IPS DF 19.7 (cell line): ENCODE results near the gene ZMYND11.
"Not testable (repeated sequence)": the region's sequence is repeated elsewhere in the genome, so short reads cannot be mapped to it uniquely, and the experiment has no call there.

Experiments
- DNase-seq: peaks from one replicate; pipeline ENCODE4 v3.0.0-alpha.2; 2013; ENCODE audit warnings: low read depth, low spot score

Gene ZMYND11

GRCh38 chr10:132946-133898, 2.0 kb upstream of the ZMYND11 start:
- no peak for DNase-seq

- DNase-seq, result no peak
These were observed 766 bp upstream of the ZMYND11 start for GRCh38 chr10:134247-135131.

DNA sequence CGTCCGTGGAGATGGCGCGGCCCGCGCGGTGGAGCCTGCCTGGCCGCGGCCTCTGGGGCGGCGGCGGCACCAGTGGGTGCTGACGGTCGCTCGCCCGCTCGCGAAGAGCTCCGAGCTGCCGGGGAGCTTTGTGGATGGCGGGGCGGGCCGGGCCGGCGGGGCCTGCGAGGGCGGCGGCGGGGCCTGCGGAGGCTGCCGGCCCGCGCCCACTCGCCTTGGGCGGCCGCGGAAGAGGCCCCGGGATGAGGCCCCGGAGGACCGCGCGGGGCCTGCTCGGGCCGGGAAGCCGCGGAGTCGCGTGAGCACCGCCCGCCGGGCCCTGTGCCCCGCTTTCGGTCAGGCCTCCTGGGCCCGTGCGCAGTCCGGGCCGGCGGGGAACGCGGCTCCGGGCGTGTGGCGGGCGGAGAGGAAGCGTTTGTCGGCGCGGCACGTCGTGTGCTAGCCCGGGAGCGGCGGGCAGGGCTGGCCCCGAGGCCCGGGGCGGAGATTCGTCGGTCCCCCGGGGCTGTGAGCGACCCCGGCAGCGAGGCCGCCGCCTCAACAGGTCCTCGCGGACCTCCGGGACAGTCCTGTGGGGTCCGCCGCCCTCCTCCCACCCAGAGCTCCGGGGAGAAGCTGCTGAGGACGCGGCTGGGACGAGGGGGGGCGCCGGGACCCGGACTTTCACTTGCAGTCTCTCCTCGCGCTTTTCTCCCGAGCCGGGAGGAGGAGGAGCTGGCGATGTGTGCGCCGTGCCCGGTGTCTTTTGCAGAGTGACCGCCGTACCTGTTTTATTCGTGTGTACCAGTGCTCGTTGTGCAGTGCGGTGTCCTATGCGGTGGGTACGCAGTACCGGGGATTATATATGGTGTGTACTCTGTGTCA, 578 bp downstream of the ZMYND11 start:
- no peak for DNase-seq

- DNase-seq, result no peak
These were observed 1.2 kb downstream of the ZMYND11 start for GRCh38 chr10:136465-136762.

GRCh38 chr10:137031-137430, 1.8 kb downstream of the ZMYND11 start:
- no peak for DNase-seq

- no peak for DNase-seq
These were observed 2.4 kb downstream of the ZMYND11 start for GRCh38 chr10:137606-138005.

- no peak for DNase-seq
These were observed 7.1 kb downstream of the ZMYND11 start for GRCh38 chr10:142371-142770.

GRCh38 chr10:152915-153314, 17.7 kb downstream of the ZMYND11 start:
- DNase-seq, result no peak

- no peak for DNase-seq
These were observed 19.1 kb downstream of the ZMYND11 start for GRCh38 chr10:154348-154747.

GRCh38 chr10:167383-167782, 32.1 kb downstream of the ZMYND11 start:
- DNase-seq, result no peak

GRCh38 chr10:173741-174140, 38.5 kb downstream of the ZMYND11 start:
- no peak for DNase-seq

DNA sequence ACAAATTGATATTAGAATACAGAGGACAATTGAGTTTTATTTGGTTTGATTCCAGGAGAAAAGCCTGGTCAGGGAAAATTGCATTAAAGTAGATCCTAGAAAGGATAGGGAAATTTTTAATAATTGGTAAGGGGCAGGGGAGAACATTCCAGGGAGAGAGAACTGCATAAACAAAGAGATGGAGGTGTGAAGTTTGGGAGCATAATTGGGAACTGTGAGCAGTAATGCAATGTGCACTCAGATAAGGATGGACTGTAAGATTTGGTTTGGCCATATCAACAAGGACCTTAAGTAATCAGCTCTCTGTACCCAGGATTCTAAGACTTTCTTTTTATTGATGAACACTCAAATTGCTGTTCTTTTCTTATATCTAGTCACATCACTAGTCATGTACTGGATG, 41.4 kb downstream of the ZMYND11 start:
- no peak for DNase-seq

GRCh38 chr10:178208-178607, 43.0 kb downstream of the ZMYND11 start:
- DNase-seq, result no peak

- no peak for DNase-seq
These were observed 43.5 kb downstream of the ZMYND11 start for GRCh38 chr10:178723-179122.

- DNase-seq, result no peak
These were observed 47.4 kb downstream of the ZMYND11 start for GRCh38 chr10:182441-183201.

DNA sequence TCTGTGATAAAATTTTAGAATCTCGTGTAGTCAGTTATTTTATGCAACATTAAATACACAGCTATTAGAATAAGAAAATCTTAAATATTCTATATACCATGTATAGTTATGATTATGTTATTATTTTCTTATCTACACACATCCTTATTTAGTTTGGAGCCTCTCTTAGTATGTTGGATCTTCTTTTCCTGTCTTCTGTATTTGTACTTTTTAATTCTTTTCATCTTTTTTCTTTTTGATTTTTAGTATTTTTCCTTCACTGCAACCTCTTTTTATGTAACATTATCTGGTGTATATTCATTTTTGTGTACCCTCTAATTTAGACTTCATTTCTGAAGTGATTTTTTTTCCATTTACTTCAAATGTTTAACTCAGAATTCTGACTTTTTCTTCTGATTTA, 48.9 kb downstream of the ZMYND11 start:
- no peak for DNase-seq

- no peak for DNase-seq
These were observed 49.7 kb downstream of the ZMYND11 start for GRCh38 chr10:184911-185310.

- not testable (repeated sequence) for DNase-seq
These were observed 50.3 kb downstream of the ZMYND11 start for GRCh38 chr10:185571-185970.

DNA sequence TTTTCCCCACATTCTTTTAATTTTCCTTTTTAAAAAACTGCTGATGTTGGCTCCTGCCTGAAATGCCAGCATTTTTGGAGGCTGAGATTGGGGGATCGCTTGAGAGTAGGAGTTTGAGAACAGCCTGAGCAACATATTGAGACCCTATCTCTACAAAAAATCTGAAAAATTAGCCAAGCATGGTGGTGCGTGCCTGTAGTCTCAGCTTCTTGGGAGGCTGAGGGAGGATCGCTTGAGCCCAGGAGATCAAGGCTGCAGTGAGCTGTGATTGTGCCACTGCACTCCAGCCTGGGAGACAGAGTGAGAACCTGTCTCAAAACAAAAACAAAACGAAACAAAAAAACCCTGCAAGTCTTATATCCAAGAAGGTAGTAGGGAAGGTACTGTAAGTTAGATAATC, 51.7 kb downstream of the ZMYND11 start:
- DNase-seq, result no peak

GRCh38 chr10:188546-188945, 53.3 kb downstream of the ZMYND11 start:
- DNase-seq, result no peak

GRCh38 chr10:190216-190615, 55.0 kb downstream of the ZMYND11 start:
- DNase-seq, result no peak
